Measurements from ENCODE around the gene SOX6.

DNA sequence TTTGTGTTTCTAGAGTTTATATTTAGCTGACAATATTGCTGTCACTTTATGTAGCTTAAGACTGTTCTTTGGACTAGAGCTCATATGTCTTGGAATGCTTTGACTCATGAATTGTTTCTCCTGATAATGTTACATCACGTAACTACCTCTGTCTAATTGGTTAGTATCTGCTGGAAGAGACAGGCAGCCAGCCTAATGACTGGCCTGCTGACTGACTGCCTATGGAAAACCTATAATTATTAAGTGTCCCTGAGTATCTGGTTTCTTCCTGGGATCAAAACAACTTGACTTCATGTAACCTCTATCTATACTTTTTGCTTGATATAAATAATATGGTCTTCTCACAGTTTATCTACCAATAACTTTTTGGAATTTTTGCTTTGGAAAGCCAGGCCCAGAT lies 9.4 kb downstream of the SOX6 start:
- TF ChIP-seq, protein P1, sequence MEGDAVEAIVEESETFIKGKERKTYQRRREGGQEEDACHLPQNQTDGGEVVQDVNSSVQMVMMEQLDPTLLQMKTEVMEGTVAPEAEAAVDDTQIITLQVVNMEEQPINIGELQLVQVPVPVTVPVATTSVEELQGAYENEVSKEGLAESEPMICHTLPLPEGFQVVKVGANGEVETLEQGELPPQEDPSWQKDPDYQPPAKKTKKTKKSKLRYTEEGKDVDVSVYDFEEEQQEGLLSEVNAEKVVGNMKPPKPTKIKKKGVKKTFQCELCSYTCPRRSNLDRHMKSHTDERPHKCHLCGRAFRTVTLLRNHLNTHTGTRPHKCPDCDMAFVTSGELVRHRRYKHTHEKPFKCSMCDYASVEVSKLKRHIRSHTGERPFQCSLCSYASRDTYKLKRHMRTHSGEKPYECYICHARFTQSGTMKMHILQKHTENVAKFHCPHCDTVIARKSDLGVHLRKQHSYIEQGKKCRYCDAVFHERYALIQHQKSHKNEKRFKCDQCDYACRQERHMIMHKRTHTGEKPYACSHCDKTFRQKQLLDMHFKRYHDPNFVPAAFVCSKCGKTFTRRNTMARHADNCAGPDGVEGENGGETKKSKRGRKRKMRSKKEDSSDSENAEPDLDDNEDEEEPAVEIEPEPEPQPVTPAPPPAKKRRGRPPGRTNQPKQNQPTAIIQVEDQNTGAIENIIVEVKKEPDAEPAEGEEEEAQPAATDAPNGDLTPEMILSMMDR (IDR thresholded peaks at IDR 0.05) = no peak
- TF ChIP-seq POLR2A (IDR thresholded peaks at IDR 0.05) (no peak), EP300 (IDR thresholded peaks at IDR 0.05) (no peak)
